Esophagus muscularis mucosa (tissue), 4 donors: ENCODE data around the gene TRDMT1. TPM values are rescaled to one million over a fixed set of nuclear protein-coding genes. Genes with fewer than 3 reads are reported as not detected.

Experiments used
- DNase-seq: peaks from one replicate; pipeline ENCODE4 v3.0.0-alpha.2; 2017; ENCODE audit errors: extremely low spot score
- H3K27ac ChIP-seq, 4 donors: fragments of 200-600 bp; sonication (generic); replicated peaks in 1 of 4; 1 replicate in 3 of 4; 2 replicates in 1 of 4; pipeline ENCODE4 v1.5.1; 2016 to 2019; ENCODE audit warnings: mild to moderate bottlenecking in 1 of 4
- H3K27me3 ChIP-seq, 4 donors: fragments of 200-600 bp; sonication (generic); one replicate each; pipeline versions ENCODE4 v1.5.1 to v1.6.0; 2016 to 2019
- H3K36me3 ChIP-seq, 4 donors: fragments of 200-600 bp; sonication (generic); one replicate each; pipeline ENCODE4 v1.5.1; 2016 to 2019
- H3K4me1 ChIP-seq, 4 donors: fragments of 200-600 bp; sonication (generic); one replicate each; pipeline ENCODE4 v1.5.1; 2016 to 2019
- H3K4me3 ChIP-seq, 4 donors: fragments of 200-600 bp; sonication (generic); 1 replicate in 2 of 4; 2 replicates in 2 of 4; pipeline ENCODE4 v1.5.1; 2016 to 2019; ENCODE audit warnings: mild to moderate bottlenecking in 4 of 4, moderate library complexity in 1 of 4
- H3K9me3 ChIP-seq, 4 donors: fragments of 200-600 bp; sonication (generic); 1 replicate in 3 of 4; 2 replicates in 1 of 4; pipeline ENCODE4 v1.5.1; 2016 to 2019
- EP300 ChIP-seq: sonication (generic); formaldehyde crosslinking; IDR thresholded peaks from one replicate; pipeline ENCODE4 v1.6.1; 2017; ENCODE audit warnings: antibody characterized with exemption
- POLR2A ChIP-seq: fragments of 450-650 bp; IDR thresholded peaks from one replicate; pipeline ENCODE4 v1.6.1; 2017; ENCODE audit warnings: antibody characterized with exemption, moderate library complexity, mild to moderate bottlenecking, low read depth
- POLR2AphosphoS5 ChIP-seq, 2 donors: sonication (generic); formaldehyde crosslinking; IDR thresholded peaks; one replicate each; pipeline ENCODE4 v1.6.1; 2017; ENCODE audit warnings: antibody characterized with exemption in 2 of 2
- WGBS: methylation state at CpG from one replicate; pipeline ENCODE4 v1.1.5; 2018; 5-methylcytosine and 5-hydroxymethylcytosine counted together
- intact Hi-C: fragments of 100-400 bp; cut with DNase I; formaldehyde crosslinking; loops from one replicate; pipeline ENCODE4 v1.15.1; 2023
- total RNA-seq, 4 donors: library from RNA; depleted of rRNA; stranded (reverse); fragments of >200 nt; gene quantifications; one replicate each; pipeline versions ENCODE4 v1.1.0 to v1.2.1, GENCODE V29; 2016
- TF ChIP-seq, protein P1 (sequence below), 3 experiments: fragments of 200-600 bp in 2 of 3; fragments of 450-650 bp in 1 of 3; sonication (generic) in 2 of 3; IDR thresholded peaks; one replicate each; pipeline ENCODE4 v1.5.1; 2017 to 2019; ENCODE audit warnings: antibody characterized with exemption in 3 of 3, mild to moderate bottlenecking in 2 of 3, moderate library complexity in 1 of 3

The TRDMT1 gene
- total RNA-seq, 4 donors from 2014 or later: 4.8 to 5.8 (median 5.5) TPM

DNA sequence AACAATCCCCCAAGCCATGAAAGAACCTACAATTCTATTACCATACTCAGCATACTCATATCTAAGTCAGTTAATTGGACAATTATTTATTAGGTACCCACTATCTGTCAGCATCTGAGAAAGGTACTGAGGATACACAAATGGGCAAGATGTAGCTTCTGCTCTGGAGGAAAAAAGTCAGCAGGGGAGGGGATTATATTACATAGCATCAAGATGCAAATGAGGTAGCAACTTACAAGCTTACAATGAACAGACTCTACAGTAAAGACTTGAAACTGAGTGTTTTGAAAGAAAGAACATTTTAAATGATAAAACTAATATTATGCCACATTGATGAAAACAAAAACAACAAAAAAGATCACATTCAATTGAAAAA, 61.1 kb downstream of the TRDMT1 start:
- no peak for TF ChIP-seq POLR2A
- TF ChIP-seq POLR2AphosphoS5 (IDR thresholded peaks at IDR 0.05): no peak
- TF ChIP-seq, protein P1, sequence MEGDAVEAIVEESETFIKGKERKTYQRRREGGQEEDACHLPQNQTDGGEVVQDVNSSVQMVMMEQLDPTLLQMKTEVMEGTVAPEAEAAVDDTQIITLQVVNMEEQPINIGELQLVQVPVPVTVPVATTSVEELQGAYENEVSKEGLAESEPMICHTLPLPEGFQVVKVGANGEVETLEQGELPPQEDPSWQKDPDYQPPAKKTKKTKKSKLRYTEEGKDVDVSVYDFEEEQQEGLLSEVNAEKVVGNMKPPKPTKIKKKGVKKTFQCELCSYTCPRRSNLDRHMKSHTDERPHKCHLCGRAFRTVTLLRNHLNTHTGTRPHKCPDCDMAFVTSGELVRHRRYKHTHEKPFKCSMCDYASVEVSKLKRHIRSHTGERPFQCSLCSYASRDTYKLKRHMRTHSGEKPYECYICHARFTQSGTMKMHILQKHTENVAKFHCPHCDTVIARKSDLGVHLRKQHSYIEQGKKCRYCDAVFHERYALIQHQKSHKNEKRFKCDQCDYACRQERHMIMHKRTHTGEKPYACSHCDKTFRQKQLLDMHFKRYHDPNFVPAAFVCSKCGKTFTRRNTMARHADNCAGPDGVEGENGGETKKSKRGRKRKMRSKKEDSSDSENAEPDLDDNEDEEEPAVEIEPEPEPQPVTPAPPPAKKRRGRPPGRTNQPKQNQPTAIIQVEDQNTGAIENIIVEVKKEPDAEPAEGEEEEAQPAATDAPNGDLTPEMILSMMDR (IDR thresholded peaks at IDR 0.05): no peak
- TF ChIP-seq EP300: no peak
- Histone ChIP-seq H3K36me3 (no peaks in the 10 kb centered on the region), H3K4me1 (no peaks in the 10 kb centered on the region), H3K27ac (no peak overlapping the region), H3K9me3 (no peaks in the 10 kb centered on the region), H3K4me3 (no peak overlapping the region), H3K27me3 (no peaks in the 10 kb centered on the region)
- no peak for DNase-seq
- intact Hi-C loops: no loop called here

DNA sequence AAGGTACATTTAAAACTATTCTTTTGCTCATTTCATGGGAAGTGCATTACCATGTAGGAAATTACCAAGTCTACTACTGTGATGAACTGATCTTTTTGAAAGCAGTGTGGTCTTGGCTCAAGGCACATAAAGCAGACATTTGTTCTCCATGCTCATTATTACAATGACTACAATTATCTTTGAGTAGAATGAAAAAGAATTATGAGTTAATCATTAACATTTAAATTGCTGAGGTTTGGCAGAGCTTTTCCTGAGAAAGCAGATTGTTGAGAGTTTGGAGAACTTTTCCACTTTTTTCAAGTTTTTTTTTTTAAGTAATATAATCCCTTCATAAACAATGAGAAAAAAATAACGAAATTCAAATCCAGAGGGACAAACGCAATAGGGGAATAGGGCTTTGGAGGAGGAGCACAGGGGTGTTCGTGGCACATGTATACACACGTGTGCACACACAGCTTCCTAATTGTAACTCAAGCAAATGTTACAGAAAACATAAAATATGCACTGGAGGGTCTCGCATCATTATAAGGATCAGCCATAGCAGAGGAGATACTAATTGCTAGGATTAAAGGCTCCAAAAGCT, 62.9 kb downstream of the TRDMT1 start:
- Histone ChIP-seq H3K36me3 (no peaks in the 10 kb centered on the region), H3K27me3 (no peaks in the 10 kb centered on the region), H3K4me3 (no peak overlapping the region), H3K27ac (no peak overlapping the region), H3K9me3 (no peaks in the 10 kb centered on the region), H3K4me1 (no peaks in the 10 kb centered on the region)
- intact Hi-C loops: no loop called here
- TF ChIP-seq POLR2A: no peak
- TF ChIP-seq POLR2AphosphoS5 (IDR thresholded peaks at IDR 0.05): no peak
- WGBS: 77% methylated on average over 5 of the region's 5 CpGs
- no peak for DNase-seq

DNA sequence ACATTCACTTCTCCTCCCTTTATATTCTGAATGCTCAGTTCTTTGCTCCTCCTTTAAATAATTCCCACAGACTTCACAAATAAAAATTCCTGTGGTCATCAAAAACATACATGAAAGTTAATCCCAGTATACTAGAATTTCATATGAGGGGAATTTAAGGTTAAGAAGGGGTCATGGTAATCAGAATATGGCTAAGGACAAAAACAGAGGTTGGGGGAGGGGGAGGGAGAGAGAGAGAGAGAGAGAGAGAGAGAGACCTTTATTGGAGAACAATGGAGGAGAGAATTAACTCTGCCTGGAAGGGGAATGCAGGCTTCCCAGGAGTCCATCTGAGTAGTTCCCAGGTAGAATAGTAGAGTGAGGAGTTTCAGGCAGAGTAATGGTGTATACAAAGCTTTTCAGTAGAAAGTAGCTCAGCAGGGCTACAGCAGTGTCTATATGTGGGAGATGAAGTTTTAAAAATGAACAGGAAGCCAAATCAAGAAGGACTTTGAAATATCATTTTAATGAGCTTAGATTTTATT, 66.7 kb downstream of the TRDMT1 start:
- no peak overlapping the region for H3K4me3 ChIP-seq
- H3K27me3 ChIP-seq: no peaks in the 10 kb centered on the region
- no peaks in the 10 kb centered on the region for H3K4me1 ChIP-seq
- H3K27ac ChIP-seq: no peak overlapping the region
- H3K9me3 ChIP-seq: no peaks in the 10 kb centered on the region
- H3K36me3 ChIP-seq: no peaks in the 10 kb centered on the region
- intact Hi-C loops: no loop called here
- DNase-seq: no peak
- TF ChIP-seq POLR2AphosphoS5 (IDR thresholded peaks at IDR 0.05): no peak
- no peak for TF ChIP-seq EP300

DNA sequence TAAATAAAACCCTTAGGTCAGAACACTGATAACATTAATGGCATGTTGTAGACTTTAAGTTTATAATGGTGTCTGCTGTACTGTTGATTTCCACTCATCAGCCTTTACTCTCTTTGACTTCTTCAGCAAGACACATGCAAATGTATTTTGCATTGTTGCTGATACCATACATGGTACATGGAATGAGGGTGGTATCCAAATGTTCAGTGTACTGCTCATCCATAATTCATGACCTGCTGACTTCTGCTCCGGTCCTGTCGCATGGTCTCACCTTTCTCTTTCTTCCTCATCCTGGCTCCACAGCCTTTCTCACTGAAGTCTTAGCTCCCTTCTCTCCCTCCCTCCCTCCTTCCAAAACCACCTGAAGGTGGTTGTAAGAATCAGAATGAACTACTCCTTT, 67.2 kb downstream of the TRDMT1 start:
- H3K9me3 ChIP-seq: no peaks in the 10 kb centered on the region
- WGBS: 96% methylated on average over 2 of the region's 2 CpGs
- TF ChIP-seq EP300 (no peak), POLR2A (no peak)
- intact Hi-C loops: no loop called here
- no peak overlapping the region for H3K4me3 ChIP-seq
- no peaks in the 10 kb centered on the region for H3K4me1 ChIP-seq
- H3K27ac ChIP-seq: no peak overlapping the region
- H3K27me3 ChIP-seq: no peaks in the 10 kb centered on the region
- H3K36me3 ChIP-seq: no peaks in the 10 kb centered on the region
- DNase-seq: no peak

DNA sequence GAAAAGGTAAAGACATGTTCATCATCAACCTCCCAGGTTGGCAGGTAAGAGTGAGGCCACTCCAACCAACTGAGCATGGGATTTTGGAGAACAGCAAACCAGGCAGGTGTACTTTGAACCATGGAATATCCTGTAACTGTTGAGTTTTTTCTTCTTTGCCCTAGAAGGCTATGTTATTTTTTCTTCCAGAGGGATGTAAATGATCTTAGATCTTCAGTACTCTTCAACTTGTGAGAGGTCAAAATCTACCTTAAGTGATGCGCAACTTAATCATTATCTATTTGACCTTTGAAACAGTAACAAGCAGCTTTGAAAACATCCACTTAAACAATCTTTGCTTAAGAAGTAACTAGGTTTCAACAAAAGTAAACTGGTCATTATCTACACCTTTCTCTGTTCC, 71.7 kb downstream of the TRDMT1 start, which contains the start of gene CUBN:
TSS of gene CUBN (minus strand) at position 71 of the 400 bp plus-strand sequence. CDS start at position 25, 46 bp downstream.
- intact Hi-C loops: no loop called here
- no peaks in the 10 kb centered on the region for H3K9me3 ChIP-seq
- no peaks in the 10 kb centered on the region for H3K4me1 ChIP-seq
- no peak within 1 kb of the TSS for H3K4me3 ChIP-seq
- no peak for TF ChIP-seq POLR2AphosphoS5 (IDR thresholded peaks at IDR 0.05)
- TF ChIP-seq POLR2A: no peak
- TF ChIP-seq, protein P1 (IDR thresholded peaks at IDR 0.05): no peak
- TF ChIP-seq EP300: no peak
- DNase-seq: no peak
- H3K36me3 ChIP-seq: no peaks in the 10 kb centered on the region
- no peaks in the 10 kb centered on the region for H3K27me3 ChIP-seq
- H3K27ac ChIP-seq: no peak within 1 kb of the TSS
- 96% methylated on average over 1 of the region's 1 CpG for WGBS

DNA sequence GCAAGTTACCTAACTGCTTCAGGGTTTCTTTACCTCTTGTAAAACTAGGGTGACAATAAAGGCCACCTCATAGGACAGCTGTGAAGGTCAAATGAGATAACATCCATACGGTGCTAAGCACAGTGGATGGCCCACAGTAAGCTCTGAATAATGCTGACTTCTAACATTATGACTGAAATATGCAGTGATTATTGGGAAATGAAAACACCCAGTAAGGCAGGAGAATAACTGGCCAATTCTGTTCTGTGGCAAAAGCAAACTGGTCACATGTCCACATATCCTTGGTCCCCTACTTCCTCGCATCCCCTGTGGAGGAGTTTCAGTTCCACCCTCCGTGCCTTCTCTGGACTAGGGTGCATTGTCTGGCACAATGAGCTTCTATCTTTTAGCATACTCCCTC, 73.2 kb downstream of the TRDMT1 start:
- H3K4me1 ChIP-seq: no peaks in the 10 kb centered on the region
- no peaks in the 10 kb centered on the region for H3K36me3 ChIP-seq
- 64% methylated on average over 3 of the region's 3 CpGs for WGBS
- H3K9me3 ChIP-seq: no peaks in the 10 kb centered on the region
- TF ChIP-seq POLR2AphosphoS5 (IDR thresholded peaks at IDR 0.05) (no peak), POLR2A (no peak), EP300 (no peak)
- TF ChIP-seq, protein P1 (IDR thresholded peaks at IDR 0.05): no peak
- no peaks in the 10 kb centered on the region for H3K27me3 ChIP-seq
- DNase-seq: no peak
- no peak overlapping the region for H3K27ac ChIP-seq
- H3K4me3 ChIP-seq: no peak overlapping the region
- intact Hi-C loops: no loop called here
